HepG2 (cell line): ENCODE data around the gene GRIK4. TPM values are rescaled to one million over a fixed set of nuclear protein-coding genes. Genes with fewer than 3 reads are reported as not detected.
A peak's percentile ranks its signal among the peaks of the same experiment; 100 is the strongest.

Experiments used
- BORCS8-MEF2B ChIP-seq: sonication (generic); formaldehyde crosslinking; IDR thresholded peaks from 2 replicates; pipeline ENCODE4 v1.8.0; 2022; ENCODE audit warnings: mild to moderate bottlenecking, missing genetic modification reagents
- CBX1 ChIP-seq: IDR thresholded peaks from one replicate; pipeline ENCODE4 v1.6.1; 2016; ENCODE audit warnings: antibody characterized with exemption, low read depth
- HNRNPL ChIP-seq: fragments of 200-400 bp; formaldehyde crosslinking; IDR thresholded peaks from 2 replicates; pipeline ENCODE4 v1.6.1; 2017; ENCODE audit warnings: mild to moderate bottlenecking, low read depth, low read length
- IRF2 ChIP-seq: IDR thresholded peaks from 2 replicates; pipeline ENCODE4 v1.6.1; 2018; ENCODE audit warnings: missing genetic modification reagents, missing compliant biosample characterization
- JDP2 ChIP-seq: sonication (generic); formaldehyde crosslinking; IDR thresholded peaks from 2 replicates; pipeline ENCODE4 v1.8.1; 2022; ENCODE audit warnings: missing genetic modification reagents, borderline replicate concordance
- MYC ChIP-seq: sonication (generic); formaldehyde crosslinking; IDR thresholded peaks from 2 replicates; pipeline ENCODE4 v1.9.0; 2021; ENCODE audit warnings: missing genetic modification reagents, borderline replicate concordance
- NR2C2 ChIP-seq: sonication (generic); formaldehyde crosslinking; IDR thresholded peaks from 2 replicates; pipeline ENCODE4 v1.4.0; 2020; ENCODE audit warnings: missing genetic modification reagents, mild to moderate bottlenecking, moderate library complexity, borderline replicate concordance
- PITX1 ChIP-seq: sonication (generic); formaldehyde crosslinking; IDR thresholded peaks from 2 replicates; pipeline ENCODE4 v1.5.1; 2020; ENCODE audit warnings: mild to moderate bottlenecking, missing genetic modification reagents
- SOX6 ChIP-seq, 2 experiments: fragments of 450-650 bp in 1 of 2; sonication (generic) in 1 of 2; formaldehyde crosslinking in 1 of 2; IDR thresholded peaks; 2 replicates each; pipeline versions ENCODE4 v1.4.0 to v1.6.1; 2017 to 2020; ENCODE audit warnings: antibody characterized with exemption in 1 of 2, mild to moderate bottlenecking in 1 of 2, missing genetic modification reagents in 1 of 2
- ZNF138 ChIP-seq: sonication (generic); formaldehyde crosslinking; IDR thresholded peaks from 2 replicates; pipeline ENCODE4 v1.5.0; 2020; ENCODE audit warnings: mild to moderate bottlenecking, low read depth, missing genetic modification reagents
- polyA plus RNA-seq, 8 experiments: library from polyadenylated mRNA; depleted of rRNA in 3 of 8; stranded (reverse) in 7 of 8; unstranded in 1 of 8; fragments of >200 nt; fragmentation: Illumina TruSeq in 4 of 8; extraction: Trizol in 4 of 8; gene quantifications; 2 replicates each; pipeline versions ENCODE4 v1.2.1 to v1.2.3, GENCODE V29; 2011 to 2016; ENCODE audit warnings: low read depth in 4 of 8, missing spikeins in 1 of 8, mixed read lengths in 1 of 8; ENCODE audit not compliant: insufficient read depth in 1 of 8
- total RNA-seq, 5 experiments: library from RNA; depleted of rRNA; stranded (reverse); fragments of >200 nt; fragmentation: Illumina TruSeq; extraction: Trizol; gene quantifications; 2 replicates each; pipeline ENCODE4 v1.2.3, GENCODE V29; 2016; ENCODE audit warnings: low read depth in 1 of 5
- TF ChIP-seq, protein P1 (sequence below): IDR thresholded peaks from 2 replicates; pipeline ENCODE4 v1.6.1; 2016; ENCODE audit warnings: missing compliant biosample characterization, missing genetic modification reagents, borderline replicate concordance
- TF ChIP-seq, protein P2 (sequence below): sonication (generic); formaldehyde crosslinking; conservative IDR thresholded peaks from 2 replicates; pipeline ENCODE4 v1.4.0; 2020; ENCODE audit warnings: mild to moderate bottlenecking, missing genetic modification reagents, moderate library complexity
- TF ChIP-seq, protein P3 (sequence below): sonication (generic); formaldehyde crosslinking; IDR thresholded peaks from 2 replicates; pipeline ENCODE4 v1.5.1; 2020; ENCODE audit warnings: missing genetic modification reagents, mild to moderate bottlenecking, borderline replicate concordance
- TF ChIP-seq, protein P4 (sequence below): sonication (generic); formaldehyde crosslinking; IDR thresholded peaks from 2 replicates; pipeline ENCODE4 v1.4.0; 2020; ENCODE audit warnings: mild to moderate bottlenecking, missing genetic modification reagents
- TF ChIP-seq, protein P5 (sequence below): IDR thresholded peaks from 2 replicates; pipeline ENCODE4 v1.4.0; 2020; ENCODE audit warnings: mild to moderate bottlenecking, missing genetic modification reagents

GRIK4 gene
- total and polyA plus RNA-seq, 2 of the 13 experiments (the other 11 are each of a cell fraction or from before 2014, with no cell fraction given), result 0.04 to 0.07 TPM

DNA sequence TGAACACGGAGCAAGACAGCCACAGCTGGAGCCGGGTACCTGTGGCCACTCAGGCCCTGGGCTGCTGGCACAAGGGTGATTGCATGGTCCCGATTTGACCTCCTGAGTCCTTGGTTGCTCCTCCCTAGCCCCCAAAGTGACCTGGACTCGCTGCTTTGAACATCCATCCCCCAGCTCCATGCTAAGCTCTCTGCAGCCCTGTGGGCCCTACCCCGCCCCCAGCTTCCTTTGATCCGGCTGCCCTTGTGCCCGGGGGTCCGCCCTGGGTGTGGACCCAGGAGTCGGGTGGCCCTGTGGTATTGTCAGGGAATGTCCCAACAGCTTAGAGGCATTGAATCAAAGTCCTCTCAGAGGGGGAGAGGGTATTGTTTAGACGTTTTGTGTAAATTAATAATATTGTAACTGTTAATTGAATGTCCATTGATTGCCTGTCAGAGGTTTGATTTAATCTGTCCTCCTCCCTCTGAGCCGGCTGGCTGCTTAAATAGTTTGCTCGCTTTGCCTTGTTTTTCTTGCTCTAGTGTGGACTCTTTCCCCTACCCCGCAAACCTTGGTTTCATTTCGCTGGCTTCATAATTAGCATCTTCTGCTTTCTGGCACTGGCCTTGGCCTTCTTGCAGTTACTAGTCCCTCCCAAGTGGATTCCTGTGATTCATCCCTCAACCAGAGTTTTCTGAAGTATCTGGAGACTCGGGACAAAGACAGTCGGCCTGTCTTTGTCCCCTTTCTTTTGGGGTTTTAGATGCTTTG lies 20.7 kb downstream of the GRIK4 start (continued):
- TF ChIP-seq, protein P1, sequence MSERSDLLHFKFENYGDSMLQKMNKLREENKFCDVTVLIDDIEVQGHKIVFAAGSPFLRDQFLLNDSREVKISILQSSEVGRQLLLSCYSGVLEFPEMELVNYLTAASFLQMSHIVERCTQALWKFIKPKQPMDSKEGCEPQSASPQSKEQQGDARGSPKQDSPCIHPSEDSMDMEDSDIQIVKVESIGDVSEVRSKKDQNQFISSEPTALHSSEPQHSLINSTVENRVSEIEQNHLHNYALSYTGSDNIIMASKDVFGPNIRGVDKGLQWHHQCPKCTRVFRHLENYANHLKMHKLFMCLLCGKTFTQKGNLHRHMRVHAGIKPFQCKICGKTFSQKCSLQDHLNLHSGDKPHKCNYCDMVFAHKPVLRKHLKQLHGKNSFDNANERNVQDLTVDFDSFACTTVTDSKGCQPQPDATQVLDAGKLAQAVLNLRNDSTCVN (CRISPR knock-in tag), result no peak
- TF ChIP-seq MYC, result peak; percentile 38; the same call in 1 of the 2 replicates
- TF ChIP-seq PITX1 (CRISPR knock-in tag), result peak; percentile 85
- TF ChIP-seq, protein P2, sequence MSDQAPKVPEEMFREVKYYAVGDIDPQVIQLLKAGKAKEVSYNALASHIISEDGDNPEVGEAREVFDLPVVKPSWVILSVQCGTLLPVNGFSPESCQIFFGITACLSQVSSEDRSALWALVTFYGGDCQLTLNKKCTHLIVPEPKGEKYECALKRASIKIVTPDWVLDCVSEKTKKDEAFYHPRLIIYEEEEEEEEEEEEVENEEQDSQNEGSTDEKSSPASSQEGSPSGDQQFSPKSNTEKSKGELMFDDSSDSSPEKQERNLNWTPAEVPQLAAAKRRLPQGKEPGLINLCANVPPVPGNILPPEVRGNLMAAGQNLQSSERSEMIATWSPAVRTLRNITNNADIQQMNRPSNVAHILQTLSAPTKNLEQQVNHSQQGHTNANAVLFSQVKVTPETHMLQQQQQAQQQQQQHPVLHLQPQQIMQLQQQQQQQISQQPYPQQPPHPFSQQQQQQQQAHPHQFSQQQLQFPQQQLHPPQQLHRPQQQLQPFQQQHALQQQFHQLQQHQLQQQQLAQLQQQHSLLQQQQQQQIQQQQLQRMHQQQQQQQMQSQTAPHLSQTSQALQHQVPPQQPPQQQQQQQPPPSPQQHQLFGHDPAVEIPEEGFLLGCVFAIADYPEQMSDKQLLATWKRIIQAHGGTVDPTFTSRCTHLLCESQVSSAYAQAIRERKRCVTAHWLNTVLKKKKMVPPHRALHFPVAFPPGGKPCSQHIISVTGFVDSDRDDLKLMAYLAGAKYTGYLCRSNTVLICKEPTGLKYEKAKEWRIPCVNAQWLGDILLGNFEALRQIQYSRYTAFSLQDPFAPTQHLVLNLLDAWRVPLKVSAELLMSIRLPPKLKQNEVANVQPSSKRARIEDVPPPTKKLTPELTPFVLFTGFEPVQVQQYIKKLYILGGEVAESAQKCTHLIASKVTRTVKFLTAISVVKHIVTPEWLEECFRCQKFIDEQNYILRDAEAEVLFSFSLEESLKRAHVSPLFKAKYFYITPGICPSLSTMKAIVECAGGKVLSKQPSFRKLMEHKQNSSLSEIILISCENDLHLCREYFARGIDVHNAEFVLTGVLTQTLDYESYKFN (CRISPR knock-in tag), result peak; percentile 58
- no peak for TF ChIP-seq ZNF138
- 0 out of 2 replicates have a peak, but pooled peaks have one; percentile 62 for TF ChIP-seq HNRNPL
- TF ChIP-seq IRF2 (CRISPR knock-in tag), result 0 out of 2 replicates have a peak, but pooled peaks have one; percentile 12
- no peak for TF ChIP-seq CBX1
- TF ChIP-seq JDP2 (CRISPR knock-in tag), result no peak
- no peak for TF ChIP-seq SOX6 (IDR thresholded peaks at IDR 0.05)
- TF ChIP-seq SOX6 (CRISPR knock-in tag; IDR thresholded peaks at IDR 0.05), result peak; percentile 81
- TF ChIP-seq, protein P3, sequence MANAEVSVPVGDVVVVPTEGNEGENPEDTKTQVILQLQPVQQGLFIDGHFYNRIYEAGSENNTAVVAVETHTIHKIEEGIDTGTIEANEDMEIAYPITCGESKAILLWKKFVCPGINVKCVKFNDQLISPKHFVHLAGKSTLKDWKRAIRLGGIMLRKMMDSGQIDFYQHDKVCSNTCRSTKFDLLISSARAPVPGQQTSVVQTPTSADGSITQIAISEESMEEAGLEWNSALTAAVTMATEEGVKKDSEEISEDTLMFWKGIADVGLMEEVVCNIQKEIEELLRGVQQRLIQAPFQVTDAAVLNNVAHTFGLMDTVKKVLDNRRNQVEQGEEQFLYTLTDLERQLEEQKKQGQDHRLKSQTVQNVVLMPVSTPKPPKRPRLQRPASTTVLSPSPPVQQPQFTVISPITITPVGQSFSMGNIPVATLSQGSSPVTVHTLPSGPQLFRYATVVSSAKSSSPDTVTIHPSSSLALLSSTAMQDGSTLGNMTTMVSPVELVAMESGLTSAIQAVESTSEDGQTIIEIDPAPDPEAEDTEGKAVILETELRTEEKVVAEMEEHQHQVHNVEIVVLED (CRISPR knock-in tag), result no peak
- TF ChIP-seq, protein P4, sequence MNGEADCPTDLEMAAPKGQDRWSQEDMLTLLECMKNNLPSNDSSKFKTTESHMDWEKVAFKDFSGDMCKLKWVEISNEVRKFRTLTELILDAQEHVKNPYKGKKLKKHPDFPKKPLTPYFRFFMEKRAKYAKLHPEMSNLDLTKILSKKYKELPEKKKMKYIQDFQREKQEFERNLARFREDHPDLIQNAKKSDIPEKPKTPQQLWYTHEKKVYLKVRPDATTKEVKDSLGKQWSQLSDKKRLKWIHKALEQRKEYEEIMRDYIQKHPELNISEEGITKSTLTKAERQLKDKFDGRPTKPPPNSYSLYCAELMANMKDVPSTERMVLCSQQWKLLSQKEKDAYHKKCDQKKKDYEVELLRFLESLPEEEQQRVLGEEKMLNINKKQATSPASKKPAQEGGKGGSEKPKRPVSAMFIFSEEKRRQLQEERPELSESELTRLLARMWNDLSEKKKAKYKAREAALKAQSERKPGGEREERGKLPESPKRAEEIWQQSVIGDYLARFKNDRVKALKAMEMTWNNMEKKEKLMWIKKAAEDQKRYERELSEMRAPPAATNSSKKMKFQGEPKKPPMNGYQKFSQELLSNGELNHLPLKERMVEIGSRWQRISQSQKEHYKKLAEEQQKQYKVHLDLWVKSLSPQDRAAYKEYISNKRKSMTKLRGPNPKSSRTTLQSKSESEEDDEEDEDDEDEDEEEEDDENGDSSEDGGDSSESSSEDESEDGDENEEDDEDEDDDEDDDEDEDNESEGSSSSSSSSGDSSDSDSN (CRISPR knock-in tag), result 0 out of 2 replicates have a peak, but pooled peaks have one; percentile 15
- TF ChIP-seq NR2C2 (CRISPR knock-in tag), result peak; percentile 27; the same call in 1 of the 2 replicates
- no peak for TF ChIP-seq BORCS8-MEF2B
- TF ChIP-seq, protein P5, sequence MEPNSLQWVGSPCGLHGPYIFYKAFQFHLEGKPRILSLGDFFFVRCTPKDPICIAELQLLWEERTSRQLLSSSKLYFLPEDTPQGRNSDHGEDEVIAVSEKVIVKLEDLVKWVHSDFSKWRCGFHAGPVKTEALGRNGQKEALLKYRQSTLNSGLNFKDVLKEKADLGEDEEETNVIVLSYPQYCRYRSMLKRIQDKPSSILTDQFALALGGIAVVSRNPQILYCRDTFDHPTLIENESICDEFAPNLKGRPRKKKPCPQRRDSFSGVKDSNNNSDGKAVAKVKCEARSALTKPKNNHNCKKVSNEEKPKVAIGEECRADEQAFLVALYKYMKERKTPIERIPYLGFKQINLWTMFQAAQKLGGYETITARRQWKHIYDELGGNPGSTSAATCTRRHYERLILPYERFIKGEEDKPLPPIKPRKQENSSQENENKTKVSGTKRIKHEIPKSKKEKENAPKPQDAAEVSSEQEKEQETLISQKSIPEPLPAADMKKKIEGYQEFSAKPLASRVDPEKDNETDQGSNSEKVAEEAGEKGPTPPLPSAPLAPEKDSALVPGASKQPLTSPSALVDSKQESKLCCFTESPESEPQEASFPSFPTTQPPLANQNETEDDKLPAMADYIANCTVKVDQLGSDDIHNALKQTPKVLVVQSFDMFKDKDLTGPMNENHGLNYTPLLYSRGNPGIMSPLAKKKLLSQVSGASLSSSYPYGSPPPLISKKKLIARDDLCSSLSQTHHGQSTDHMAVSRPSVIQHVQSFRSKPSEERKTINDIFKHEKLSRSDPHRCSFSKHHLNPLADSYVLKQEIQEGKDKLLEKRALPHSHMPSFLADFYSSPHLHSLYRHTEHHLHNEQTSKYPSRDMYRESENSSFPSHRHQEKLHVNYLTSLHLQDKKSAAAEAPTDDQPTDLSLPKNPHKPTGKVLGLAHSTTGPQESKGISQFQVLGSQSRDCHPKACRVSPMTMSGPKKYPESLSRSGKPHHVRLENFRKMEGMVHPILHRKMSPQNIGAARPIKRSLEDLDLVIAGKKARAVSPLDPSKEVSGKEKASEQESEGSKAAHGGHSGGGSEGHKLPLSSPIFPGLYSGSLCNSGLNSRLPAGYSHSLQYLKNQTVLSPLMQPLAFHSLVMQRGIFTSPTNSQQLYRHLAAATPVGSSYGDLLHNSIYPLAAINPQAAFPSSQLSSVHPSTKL (CRISPR knock-in tag), result peak; percentile 58
